WTC11 (cell line): ENCODE data around the gene AGBL4. TPM values are rescaled to one million over a fixed set of nuclear protein-coding genes. Genes with fewer than 3 reads are reported as not detected.

Source experiments
- ATAC-seq: fragments of 200-7000 bp; cut with Tn5 transposase; 2 replicates; pipeline ENCODE4 v1.10.0; 2021; ENCODE audit warnings: mild to moderate bottlenecking, moderate library complexity
- CTCF ChIA-PET: fragments of 300-600 bp; sonication (Branson Sonifier 250); formaldehyde crosslinking; loops from one replicate; lab custom pipeline; 2021; ENCODE audit warnings: antibody characterized with exemption; lab: Charles Lee
- POLR2A ChIA-PET: fragments of 350-600 bp; sonication (Branson Sonifier 250); formaldehyde crosslinking; loops from one replicate; lab custom pipeline; 2021; ENCODE audit warnings: antibody characterized with exemption; lab: Charles Lee
- DNase-seq: peaks from one replicate; pipeline ENCODE4 v3.0.0; 2021; ENCODE audit warnings: low spot score
- H3K27ac Mint-ChIP-seq: 2 replicates; pipeline ENCODE4 v1.8.0; 2021; ENCODE audit warnings: mixed read lengths
- H3K27me3 Mint-ChIP-seq: 2 replicates; pipeline ENCODE4 v1.8.0; 2021; ENCODE audit warnings: low read depth, mild to moderate bottlenecking, moderate library complexity, mixed read lengths
- H3K36me3 Mint-ChIP-seq: 2 replicates; pipeline ENCODE4 v1.8.0; 2021; ENCODE audit warnings: mixed read lengths
- H3K4me1 Mint-ChIP-seq: 2 replicates; pipeline ENCODE4 v1.8.0; 2022; ENCODE audit warnings: mixed read lengths
- H3K4me3 Mint-ChIP-seq: 2 replicates; pipeline ENCODE4 v1.8.0; 2021; ENCODE audit warnings: mild to moderate bottlenecking, moderate library complexity, mixed read lengths
- H3K9me3 Mint-ChIP-seq: 2 replicates; pipeline ENCODE4 v1.8.0; 2021; ENCODE audit warnings: mixed read lengths
- E2F1 ChIP-seq: sonication (generic); formaldehyde crosslinking; IDR thresholded peaks from 2 replicates; pipeline ENCODE4 v1.8.0; 2022; ENCODE audit warnings: mild to moderate bottlenecking, missing genetic modification reagents
- E2F4 ChIP-seq: sonication (generic); formaldehyde crosslinking; IDR thresholded peaks from 2 replicates; pipeline ENCODE4 v1.8.1; 2022; ENCODE audit warnings: low read depth, mild to moderate bottlenecking, moderate library complexity, missing genetic modification reagents, borderline replicate concordance
- ETV6 ChIP-seq: sonication (generic); formaldehyde crosslinking; IDR thresholded peaks from 2 replicates; pipeline ENCODE4 v1.8.1; 2022; ENCODE audit warnings: mild to moderate bottlenecking, missing genetic modification reagents
- GTF2I ChIP-seq: fragments of 250-450 bp; sonication (Bioruptor Pico); conservative IDR thresholded peaks from 2 replicates; pipeline ENCODE4 v1.4.0; 2021; ENCODE audit warnings: mild to moderate bottlenecking
- JAZF1 ChIP-seq: fragments of 250-450 bp; sonication (Bioruptor Pico); IDR thresholded peaks from 2 replicates; pipeline ENCODE4 v1.9.0; 2021; ENCODE audit warnings: moderate library complexity, mild to moderate bottlenecking, inconsistent platforms
- KAT7 ChIP-seq: sonication (generic); formaldehyde crosslinking; IDR thresholded peaks from 2 replicates; pipeline ENCODE4 v1.8.1; 2023; ENCODE audit warnings: missing genetic modification reagents, mild to moderate bottlenecking, borderline replicate concordance
- MAX ChIP-seq: sonication (generic); formaldehyde crosslinking; IDR thresholded peaks from 2 replicates; pipeline ENCODE4 v1.8.0; 2022; ENCODE audit warnings: mild to moderate bottlenecking, missing genetic modification reagents
- MXD4 ChIP-seq: fragments of 250-450 bp; sonication (Bioruptor Pico); IDR thresholded peaks from 2 replicates; pipeline ENCODE4 v1.8.0; 2021; ENCODE audit warnings: mild to moderate bottlenecking, moderate library complexity, borderline replicate concordance
- NFE2L1 ChIP-seq: sonication (generic); formaldehyde crosslinking; IDR thresholded peaks from 2 replicates; pipeline ENCODE4 v1.8.1; 2023; ENCODE audit warnings: missing genetic modification reagents
- NFYB ChIP-seq: sonication (generic); formaldehyde crosslinking; conservative IDR thresholded peaks from 2 replicates; pipeline ENCODE4 v1.8.0; 2022; ENCODE audit warnings: low read depth, missing genetic modification reagents
- NR3C1 ChIP-seq: sonication (generic); formaldehyde crosslinking; conservative IDR thresholded peaks from 2 replicates; pipeline ENCODE4 v1.8.1; 2023; ENCODE audit warnings: low read depth, mild to moderate bottlenecking, missing genetic modification reagents
- OVOL2 ChIP-seq: fragments of 250-450 bp; sonication (Bioruptor Pico); IDR thresholded peaks from 2 replicates; pipeline ENCODE4 v1.9.0; 2021; ENCODE audit warnings: mild to moderate bottlenecking, borderline replicate concordance
- PRDM15 ChIP-seq: sonication (generic); formaldehyde crosslinking; IDR thresholded peaks from 2 replicates; pipeline ENCODE4 v1.8.0; 2022; ENCODE audit warnings: missing genetic modification reagents
- PRRX2 ChIP-seq: fragments of 250-450 bp; sonication (Bioruptor Pico); IDR thresholded peaks from 2 replicates; pipeline ENCODE4 v1.8.0; 2021; ENCODE audit warnings: mild to moderate bottlenecking
- SOX15 ChIP-seq: fragments of 250-450 bp; sonication (Bioruptor Pico); IDR thresholded peaks from 2 replicates; pipeline ENCODE4 v1.9.0; 2021; ENCODE audit warnings: mild to moderate bottlenecking
- TEAD1 ChIP-seq: sonication (generic); formaldehyde crosslinking; IDR thresholded peaks from 2 replicates; pipeline ENCODE4 v1.8.0; 2022; ENCODE audit warnings: mild to moderate bottlenecking, missing genetic modification reagents
- TEAD4 ChIP-seq: sonication (generic); formaldehyde crosslinking; IDR thresholded peaks from 2 replicates; pipeline ENCODE4 v1.8.0; 2022; ENCODE audit warnings: mild to moderate bottlenecking, missing genetic modification reagents
- ZNF232 ChIP-seq: sonication (generic); formaldehyde crosslinking; IDR thresholded peaks from 2 replicates; pipeline ENCODE4 v1.8.0; 2022; ENCODE audit warnings: mild to moderate bottlenecking, missing genetic modification reagents
- ZNF416 ChIP-seq: fragments of 250-450 bp; sonication (Bioruptor Pico); IDR thresholded peaks from 2 replicates; pipeline ENCODE4 v1.9.0; 2021; ENCODE audit warnings: mild to moderate bottlenecking, inconsistent platforms
- ZNF425 ChIP-seq: fragments of 250-450 bp; sonication (Bioruptor Pico); conservative IDR thresholded peaks from 2 replicates; pipeline ENCODE4 v1.9.0; 2021; ENCODE audit warnings: mild to moderate bottlenecking
- total RNA-seq: library from RNA; stranded (reverse); gene quantifications from 3 replicates; pipeline ENCODE4 v1.2.3, GENCODE V29; 2021
- TF ChIP-seq, protein P1 (sequence below): sonication (generic); formaldehyde crosslinking; conservative IDR thresholded peaks from 2 replicates; pipeline ENCODE4 v1.8.1; 2023; ENCODE audit warnings: mild to moderate bottlenecking, low read depth, missing genetic modification reagents, moderate library complexity
- TF ChIP-seq, protein P2 (sequence below): fragments of 250-450 bp; sonication (Bioruptor Pico); IDR thresholded peaks from 2 replicates; pipeline ENCODE4 v2.1.2; 2022; ENCODE audit warnings: mild to moderate bottlenecking, moderate library complexity
- TF ChIP-seq, protein P3 (sequence below): sonication (generic); formaldehyde crosslinking; IDR thresholded peaks from 2 replicates; pipeline ENCODE4 v1.8.1; 2023; ENCODE audit warnings: mild to moderate bottlenecking, moderate library complexity, missing genetic modification reagents

The AGBL4 gene
- total RNA-seq, 1 experiment from 2014 or later = 0.87 TPM

GRCh38 chr1:48627486-48627885 lies 1396.3 kb downstream of the AGBL4 start:
- CTCF ChIA-PET = interaction anchor here (1.7 kb wide), 1 partner anchor 46 kb away, joined by 4 read pairs; no protein-coding TSS in a partner anchor
- TF ChIP-seq MXD4 = no peak
- TF ChIP-seq TEAD4 (CRISPR knock-in tag) = no peak
- no peak for TF ChIP-seq ZNF416 (CRISPR knock-in tag)
- TF ChIP-seq ETV6 (CRISPR knock-in tag) = no peak
- no peak for TF ChIP-seq NFYB (CRISPR knock-in tag)
- TF ChIP-seq SOX15 (CRISPR knock-in tag) = no peak
- TF ChIP-seq E2F1 (CRISPR knock-in tag) = no peak
- TF ChIP-seq, protein P1, sequence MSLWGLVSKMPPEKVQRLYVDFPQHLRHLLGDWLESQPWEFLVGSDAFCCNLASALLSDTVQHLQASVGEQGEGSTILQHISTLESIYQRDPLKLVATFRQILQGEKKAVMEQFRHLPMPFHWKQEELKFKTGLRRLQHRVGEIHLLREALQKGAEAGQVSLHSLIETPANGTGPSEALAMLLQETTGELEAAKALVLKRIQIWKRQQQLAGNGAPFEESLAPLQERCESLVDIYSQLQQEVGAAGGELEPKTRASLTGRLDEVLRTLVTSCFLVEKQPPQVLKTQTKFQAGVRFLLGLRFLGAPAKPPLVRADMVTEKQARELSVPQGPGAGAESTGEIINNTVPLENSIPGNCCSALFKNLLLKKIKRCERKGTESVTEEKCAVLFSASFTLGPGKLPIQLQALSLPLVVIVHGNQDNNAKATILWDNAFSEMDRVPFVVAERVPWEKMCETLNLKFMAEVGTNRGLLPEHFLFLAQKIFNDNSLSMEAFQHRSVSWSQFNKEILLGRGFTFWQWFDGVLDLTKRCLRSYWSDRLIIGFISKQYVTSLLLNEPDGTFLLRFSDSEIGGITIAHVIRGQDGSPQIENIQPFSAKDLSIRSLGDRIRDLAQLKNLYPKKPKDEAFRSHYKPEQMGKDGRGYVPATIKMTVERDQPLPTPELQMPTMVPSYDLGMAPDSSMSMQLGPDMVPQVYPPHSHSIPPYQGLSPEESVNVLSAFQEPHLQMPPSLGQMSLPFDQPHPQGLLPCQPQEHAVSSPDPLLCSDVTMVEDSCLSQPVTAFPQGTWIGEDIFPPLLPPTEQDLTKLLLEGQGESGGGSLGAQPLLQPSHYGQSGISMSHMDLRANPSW (CRISPR knock-in tag) = no peak
- TF ChIP-seq NFE2L1 = no peak
- TF ChIP-seq NR3C1 (CRISPR knock-in tag) = no peak
- no peak for TF ChIP-seq TEAD1 (CRISPR knock-in tag)
- no peak for TF ChIP-seq KAT7 (CRISPR knock-in tag)
- TF ChIP-seq PRRX2 (CRISPR knock-in tag) = no peak
- TF ChIP-seq JAZF1 = no peak
- TF ChIP-seq, protein P2, sequence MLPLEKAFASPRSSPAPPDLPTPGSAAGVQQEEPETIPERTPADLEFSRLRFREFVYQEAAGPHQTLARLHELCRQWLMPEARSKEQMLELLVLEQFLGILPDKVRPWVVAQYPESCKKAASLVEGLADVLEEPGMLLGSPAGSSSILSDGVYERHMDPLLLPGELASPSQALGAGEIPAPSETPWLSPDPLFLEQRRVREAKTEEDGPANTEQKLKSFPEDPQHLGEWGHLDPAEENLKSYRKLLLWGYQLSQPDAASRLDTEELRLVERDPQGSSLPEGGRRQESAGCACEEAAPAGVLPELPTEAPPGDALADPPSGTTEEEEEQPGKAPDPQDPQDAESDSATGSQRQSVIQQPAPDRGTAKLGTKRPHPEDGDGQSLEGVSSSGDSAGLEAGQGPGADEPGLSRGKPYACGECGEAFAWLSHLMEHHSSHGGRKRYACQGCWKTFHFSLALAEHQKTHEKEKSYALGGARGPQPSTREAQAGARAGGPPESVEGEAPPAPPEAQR (CRISPR knock-in tag) = no peak
- POLR2A ChIA-PET = no interaction called here
- Mint-ChIP-seq H3K9me3 (no peaks in the 10 kb centered on the region), H3K27me3 (peaks cover 7% of the 10 kb centered on the region), H3K36me3 (no peaks in the 10 kb centered on the region), H3K27ac (no peak overlapping the region), H3K4me3 (no peak overlapping the region), H3K4me1 (no peaks in the 10 kb centered on the region)
- DNase-seq (no peak), ATAC-seq (no peak)

GRCh38 chr1:48619539-48619938 lies 1404.2 kb downstream of the AGBL4 start:
- Mint-ChIP-seq H3K4me1 (peaks cover 26% of the 10 kb centered on the region), H3K9me3 (no peaks in the 10 kb centered on the region), H3K27me3 (no peaks in the 10 kb centered on the region; the same call in 1 of the 2 replicates), H3K27ac (peak overlapping the region; percentile 77), H3K36me3 (no peaks in the 10 kb centered on the region), H3K4me3 (peak overlapping the region; percentile 52)
- DNase-seq (peak; percentile 85), ATAC-seq (peak; percentile 99)
- POLR2A ChIA-PET = no interaction called here
- CTCF ChIA-PET = interaction anchor here (0.7 to 1.5 kb wide), 5 partner anchors 47 to 89 kb away, joined by 3 to 7 read pairs (median 5); no protein-coding TSS in a partner anchor
- TF ChIP-seq MAX (no peak), OVOL2 (CRISPR knock-in tag) (no peak), E2F4 (CRISPR knock-in tag) (no peak), PRDM15 (no peak), ZNF425 (CRISPR knock-in tag) (no peak), ZNF232 (CRISPR knock-in tag) (no peak), GTF2I (no peak)
- TF ChIP-seq, protein P3, sequence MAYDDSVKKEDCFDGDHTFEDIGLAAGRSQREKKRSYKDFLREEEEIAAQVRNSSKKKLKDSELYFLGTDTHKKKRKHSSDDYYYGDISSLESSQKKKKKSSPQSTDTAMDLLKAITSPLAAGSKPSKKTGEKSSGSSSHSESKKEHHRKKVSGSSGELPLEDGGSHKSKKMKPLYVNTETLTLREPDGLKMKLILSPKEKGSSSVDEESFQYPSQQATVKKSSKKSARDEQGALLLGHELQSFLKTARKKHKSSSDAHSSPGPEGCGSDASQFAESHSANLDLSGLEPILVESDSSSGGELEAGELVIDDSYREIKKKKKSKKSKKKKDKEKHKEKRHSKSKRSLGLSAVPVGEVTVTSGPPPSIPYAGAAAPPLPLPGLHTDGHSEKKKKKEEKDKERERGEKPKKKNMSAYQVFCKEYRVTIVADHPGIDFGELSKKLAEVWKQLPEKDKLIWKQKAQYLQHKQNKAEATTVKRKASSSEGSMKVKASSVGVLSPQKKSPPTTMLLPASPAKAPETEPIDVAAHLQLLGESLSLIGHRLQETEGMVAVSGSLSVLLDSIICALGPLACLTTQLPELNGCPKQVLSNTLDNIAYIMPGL (CRISPR knock-in tag) = no peak
